ENCODE data around the gene PTK7.

Gene PTK7

GRCh38 chr6:43120101-43120763, 44.1 kb downstream of the PTK7 start:
- Histone ChIP-seq H3K27me3 (ENCODE audit: control insufficient read depth in 1 of 2, insufficient read depth in 2 of 2, low read length in 2 of 2) (peaks cover 0 to 9% of the 10 kb centered on the region in 2 donors), H3K9me3 (ENCODE audit: control insufficient read depth in 2 of 2, low read length in 2 of 2) (no peaks in the 10 kb centered on the region), H3K36me3 (ENCODE audit: control insufficient read depth in 2 of 2, insufficient read depth in 2 of 2, low read length in 2 of 2) (no peaks in the 10 kb centered on the region), H3K4me1 (ENCODE audit: control insufficient read depth, insufficient read depth, low read length) (peaks cover 10% of the 10 kb centered on the region), H3K9ac (ENCODE audit: low read length in 2 of 2) (no peak overlapping the region), H3K27ac (ENCODE audit: low read length) (no peak overlapping the region), H3K4me3 (ENCODE audit: low read length in 2 of 2) (no peak overlapping the region)

GRCh38 chr6:43120944-43121913, 45.1 kb downstream of the PTK7 start:
- H3K9me3 ChIP-seq (ENCODE audit: control insufficient read depth in 2 of 2, low read length in 2 of 2) = no peaks in the 10 kb centered on the region
- peaks cover 10% of the 10 kb centered on the region for H3K4me1 ChIP-seq (ENCODE audit: control insufficient read depth, insufficient read depth, low read length)
- H3K4me3 ChIP-seq (ENCODE audit: low read length in 2 of 2) = no peak overlapping the region
- peaks cover 0 to 9% of the 10 kb centered on the region in 2 donors for H3K27me3 ChIP-seq (ENCODE audit: control insufficient read depth in 1 of 2, insufficient read depth in 2 of 2, low read length in 2 of 2)
- no peak overlapping the region for H3K9ac ChIP-seq (ENCODE audit: low read length in 2 of 2)
- no peaks in the 10 kb centered on the region for H3K36me3 ChIP-seq (ENCODE audit: control insufficient read depth in 2 of 2, insufficient read depth in 2 of 2, low read length in 2 of 2)
- H3K27ac ChIP-seq (ENCODE audit: low read length) = no peak overlapping the region

GRCh38 chr6:43122146-43122545, 46.0 kb downstream of the PTK7 start:
- Histone ChIP-seq H3K36me3 (ENCODE audit: control insufficient read depth in 2 of 2, insufficient read depth in 2 of 2, low read length in 2 of 2) (no peaks in the 10 kb centered on the region), H3K27me3 (ENCODE audit: control insufficient read depth in 1 of 2, insufficient read depth in 2 of 2, low read length in 2 of 2) (peaks cover 0 to 7% of the 10 kb centered on the region in 2 donors), H3K4me1 (ENCODE audit: control insufficient read depth, insufficient read depth, low read length) (peaks cover 10% of the 10 kb centered on the region), H3K4me3 (ENCODE audit: low read length in 2 of 2) (no peak overlapping the region), H3K9me3 (ENCODE audit: control insufficient read depth in 2 of 2, low read length in 2 of 2) (no peaks in the 10 kb centered on the region), H3K9ac (ENCODE audit: low read length in 2 of 2) (no peak overlapping the region), H3K27ac (ENCODE audit: low read length) (no peak overlapping the region)

GRCh38 chr6:43123461-43124314, 47.6 kb downstream of the PTK7 start:
- Histone ChIP-seq H3K27ac (ENCODE audit: low read length) (no peak overlapping the region), H3K9ac (ENCODE audit: low read length in 2 of 2) (peak overlapping the region in 1 of 2 donors; percentile 21), H3K9me3 (ENCODE audit: control insufficient read depth in 2 of 2, low read length in 2 of 2) (no peaks in the 10 kb centered on the region), H3K27me3 (ENCODE audit: control insufficient read depth in 1 of 2, insufficient read depth in 2 of 2, low read length in 2 of 2) (peaks cover 0 to 7% of the 10 kb centered on the region in 2 donors), H3K4me3 (ENCODE audit: low read length in 2 of 2) (peak overlapping the region in 1 of 2 donors; percentile 47), H3K4me1 (ENCODE audit: control insufficient read depth, insufficient read depth, low read length) (peaks cover 10% of the 10 kb centered on the region), H3K36me3 (ENCODE audit: control insufficient read depth in 2 of 2, insufficient read depth in 2 of 2, low read length in 2 of 2) (no peaks in the 10 kb centered on the region)

- Histone ChIP-seq H3K9ac (ENCODE audit: low read length in 2 of 2) (no peak overlapping the region), H3K27ac (ENCODE audit: low read length) (no peak overlapping the region), H3K9me3 (ENCODE audit: control insufficient read depth in 2 of 2, low read length in 2 of 2) (no peaks in the 10 kb centered on the region), H3K4me3 (ENCODE audit: low read length in 2 of 2) (no peak overlapping the region), H3K36me3 (ENCODE audit: control insufficient read depth in 2 of 2, insufficient read depth in 2 of 2, low read length in 2 of 2) (no peaks in the 10 kb centered on the region), H3K27me3 (ENCODE audit: control insufficient read depth in 1 of 2, insufficient read depth in 2 of 2, low read length in 2 of 2) (peaks cover 0 to 8% of the 10 kb centered on the region in 2 donors), H3K4me1 (ENCODE audit: control insufficient read depth, insufficient read depth, low read length) (peaks cover 13% of the 10 kb centered on the region)
Observed at GRCh38 chr6:43124481-43124880, 48.4 kb downstream of the PTK7 start.

- H3K9ac ChIP-seq (ENCODE audit: low read length in 2 of 2) = no peak overlapping the region
- peaks cover 11% of the 10 kb centered on the region for H3K4me1 ChIP-seq (ENCODE audit: control insufficient read depth, insufficient read depth, low read length)
- peaks cover 0 to 7% of the 10 kb centered on the region in 2 donors for H3K27me3 ChIP-seq (ENCODE audit: control insufficient read depth in 1 of 2, insufficient read depth in 2 of 2, low read length in 2 of 2)
- H3K27ac ChIP-seq (ENCODE audit: low read length) = no peak overlapping the region
- H3K36me3 ChIP-seq (ENCODE audit: control insufficient read depth in 2 of 2, insufficient read depth in 2 of 2, low read length in 2 of 2) = no peaks in the 10 kb centered on the region
- H3K9me3 ChIP-seq (ENCODE audit: control insufficient read depth in 2 of 2, low read length in 2 of 2) = no peaks in the 10 kb centered on the region
- H3K4me3 ChIP-seq (ENCODE audit: low read length in 2 of 2) = no peak overlapping the region
Observed at GRCh38 chr6:43125119-43125518, 49.0 kb downstream of the PTK7 start.

GRCh38 chr6:43125555-43125954, 49.4 kb downstream of the PTK7 start:
- no peaks in the 10 kb centered on the region for H3K9me3 ChIP-seq (ENCODE audit: control insufficient read depth in 2 of 2, low read length in 2 of 2)
- H3K4me1 ChIP-seq (ENCODE audit: control insufficient read depth, insufficient read depth, low read length) = peaks cover 11% of the 10 kb centered on the region
- peaks cover 0 to 10% of the 10 kb centered on the region in 2 donors for H3K27me3 ChIP-seq (ENCODE audit: control insufficient read depth in 1 of 2, insufficient read depth in 2 of 2, low read length in 2 of 2)
- no peaks in the 10 kb centered on the region for H3K36me3 ChIP-seq (ENCODE audit: control insufficient read depth in 2 of 2, insufficient read depth in 2 of 2, low read length in 2 of 2)
- no peak overlapping the region for H3K4me3 ChIP-seq (ENCODE audit: low read length in 2 of 2)
- no peak overlapping the region for H3K27ac ChIP-seq (ENCODE audit: low read length)
- H3K9ac ChIP-seq (ENCODE audit: low read length in 2 of 2) = no peak overlapping the region

GRCh38 chr6:43127180-43127579, 51.1 kb downstream of the PTK7 start:
- Histone ChIP-seq H3K27ac (ENCODE audit: low read length) (no peak overlapping the region), H3K9me3 (ENCODE audit: control insufficient read depth in 2 of 2, low read length in 2 of 2) (no peaks in the 10 kb centered on the region), H3K27me3 (ENCODE audit: control insufficient read depth in 1 of 2, insufficient read depth in 2 of 2, low read length in 2 of 2) (peaks cover 0 to 8% of the 10 kb centered on the region in 2 donors), H3K4me1 (ENCODE audit: control insufficient read depth, insufficient read depth, low read length) (peaks cover 8% of the 10 kb centered on the region), H3K4me3 (ENCODE audit: low read length in 2 of 2) (no peak overlapping the region), H3K36me3 (ENCODE audit: control insufficient read depth in 2 of 2, insufficient read depth in 2 of 2, low read length in 2 of 2) (no peaks in the 10 kb centered on the region), H3K9ac (ENCODE audit: low read length in 2 of 2) (no peak overlapping the region)

GRCh38 chr6:43127877-43128276, 51.8 kb downstream of the PTK7 start:
- no peak overlapping the region for H3K4me3 ChIP-seq (ENCODE audit: low read length in 2 of 2)
- no peak overlapping the region for H3K9ac ChIP-seq (ENCODE audit: low read length in 2 of 2)
- H3K27me3 ChIP-seq (ENCODE audit: control insufficient read depth in 1 of 2, insufficient read depth in 2 of 2, low read length in 2 of 2) = peaks cover 0 to 12% of the 10 kb centered on the region in 2 donors
- H3K9me3 ChIP-seq (ENCODE audit: control insufficient read depth in 2 of 2, low read length in 2 of 2) = no peaks in the 10 kb centered on the region
- peaks cover 8% of the 10 kb centered on the region for H3K4me1 ChIP-seq (ENCODE audit: control insufficient read depth, insufficient read depth, low read length)
- no peaks in the 10 kb centered on the region for H3K36me3 ChIP-seq (ENCODE audit: control insufficient read depth in 2 of 2, insufficient read depth in 2 of 2, low read length in 2 of 2)
- no peak overlapping the region for H3K27ac ChIP-seq (ENCODE audit: low read length)

- Histone ChIP-seq H3K36me3 (ENCODE audit: control insufficient read depth in 2 of 2, insufficient read depth in 2 of 2, low read length in 2 of 2) (no peaks in the 10 kb centered on the region), H3K4me3 (ENCODE audit: low read length in 2 of 2) (no peak overlapping the region), H3K4me1 (ENCODE audit: control insufficient read depth, insufficient read depth, low read length) (peaks cover 3% of the 10 kb centered on the region), H3K27ac (ENCODE audit: low read length) (no peak overlapping the region), H3K27me3 (ENCODE audit: control insufficient read depth in 1 of 2, insufficient read depth in 2 of 2, low read length in 2 of 2) (peaks cover 0 to 12% of the 10 kb centered on the region in 2 donors), H3K9ac (ENCODE audit: low read length in 2 of 2) (no peak overlapping the region), H3K9me3 (ENCODE audit: control insufficient read depth in 2 of 2, low read length in 2 of 2) (no peaks in the 10 kb centered on the region)
Observed at GRCh38 chr6:43128926-43129325, 52.8 kb downstream of the PTK7 start.

Measured in stomach smooth muscle (tissue), 2 donors.